Tibial nerve (tissue), 4 donors: Measurements from ENCODE around the gene STARD10. TPM values are rescaled to one million over a fixed set of nuclear protein-coding genes. Genes with fewer than 3 reads are reported as not detected.

Source experiments
- DNase-seq, 2 donors: peaks; one replicate each; pipeline ENCODE4 v3.0.0-alpha.2; 2019; ENCODE audit warnings: low spot score in 2 of 2
- H3K27ac ChIP-seq, 4 donors: fragments of 200-600 bp; sonication (generic) in 3 of 4; one replicate each; pipeline ENCODE4 v1.5.1; 2017 to 2019; ENCODE audit warnings: mild to moderate bottlenecking in 1 of 4
- H3K27me3 ChIP-seq, 2 donors: fragments of 200-600 bp; sonication (generic) in 1 of 2; one replicate each; pipeline versions ENCODE4 v1.5.1 to v1.6.0; 2017 to 2019
- H3K36me3 ChIP-seq, 3 donors: fragments of 200-600 bp; sonication (generic); one replicate each; pipeline ENCODE4 v1.5.1; 2018 to 2019
- H3K4me1 ChIP-seq, 4 donors: fragments of 200-600 bp; sonication (generic) in 3 of 4; one replicate each; pipeline ENCODE4 v1.5.1; 2017 to 2019
- H3K4me3 ChIP-seq, 4 donors: fragments of 200-600 bp; sonication (generic) in 3 of 4; one replicate each; pipeline ENCODE4 v1.5.1; 2017 to 2019; ENCODE audit warnings: mild to moderate bottlenecking in 1 of 4, moderate library complexity in 1 of 4
- H3K9me3 ChIP-seq, 4 donors: fragments of 200-600 bp; sonication (generic) in 3 of 4; one replicate each; pipeline ENCODE4 v1.5.1; 2017 to 2019
- EP300 ChIP-seq, 2 donors: sonication (generic); formaldehyde crosslinking; IDR thresholded peaks; one replicate each; pipeline ENCODE4 v1.6.1; 2017; ENCODE audit warnings: antibody characterized with exemption in 2 of 2, mild to moderate bottlenecking in 1 of 2
- POLR2A ChIP-seq, 2 donors: fragments of 450-650 bp; IDR thresholded peaks; one replicate each; pipeline ENCODE4 v1.6.1; 2017; ENCODE audit warnings: antibody characterized with exemption in 2 of 2, mild to moderate bottlenecking in 2 of 2, moderate library complexity in 2 of 2
- whole genome bisulfite sequencing, 2 donors: methylation state at CpG; one replicate each; pipeline ENCODE4 v1.1.5; 2018; 5-methylcytosine and 5-hydroxymethylcytosine counted together
- total RNA-seq, 4 donors: library from RNA; depleted of rRNA; stranded (reverse); fragments of >200 nt; gene quantifications; one replicate each; pipeline ENCODE4 v1.1.0, GENCODE V29; 2016
- TF ChIP-seq, protein P1 (sequence below), 5 experiments: fragments of 200-600 bp in 3 of 5; fragments of 450-650 bp in 2 of 5; sonication (generic) in 3 of 5; IDR thresholded peaks; one replicate each; pipeline ENCODE4 v1.5.1; 2016 to 2019; ENCODE audit warnings: antibody characterized with exemption in 5 of 5, mild to moderate bottlenecking in 3 of 5, moderate library complexity in 2 of 5

STARD10 gene
- total RNA-seq, 4 donors from 2014 or later: 19.4 to 31.5 (median 23.7) TPM

DNA sequence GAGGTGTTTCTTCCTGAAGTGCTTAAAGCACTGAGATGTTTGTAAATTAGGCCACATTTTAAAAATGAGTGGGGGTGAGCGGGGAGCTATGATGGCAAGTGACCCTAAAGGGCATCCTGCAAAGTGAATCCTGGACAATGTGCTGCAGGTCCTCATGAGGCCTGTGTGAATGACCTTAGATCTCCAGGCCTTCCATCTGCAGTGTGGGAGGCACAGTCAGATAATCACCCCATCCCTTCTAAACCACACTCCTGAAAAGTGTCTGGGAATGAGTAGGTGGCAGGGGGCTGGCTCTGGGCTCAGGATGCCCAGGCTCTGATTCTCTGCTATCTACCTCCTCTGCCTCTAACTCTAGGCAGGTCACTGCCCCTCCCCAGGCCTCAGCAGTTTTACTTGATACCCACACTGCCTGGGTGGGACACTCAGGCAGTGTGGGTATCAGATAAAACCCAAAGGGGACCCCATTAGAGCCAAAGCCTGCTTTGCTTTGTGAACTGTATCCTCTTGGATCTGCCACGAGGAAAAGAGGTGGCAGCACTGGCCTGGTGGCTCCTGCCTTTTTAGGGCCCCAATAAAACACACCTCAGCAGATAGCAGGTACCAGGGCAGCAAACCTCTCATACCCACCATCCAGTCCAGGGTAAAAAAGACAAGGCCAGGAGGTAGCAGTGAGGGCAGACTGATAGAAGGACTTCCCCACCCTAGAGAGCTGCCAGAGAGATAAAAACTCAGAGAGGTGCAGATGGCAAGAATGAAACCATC, 10.5 kb downstream of the STARD10 start:
- WGBS, 2 donors: 85% methylated on average over 2 of the region's 2 CpGs
- H3K4me1 ChIP-seq: peaks cover 0 to 37% (median 28%) of the 10 kb centered on the region in 4 donors

GRCh38 chr11:72782081-72782920, 11.5 kb downstream of the STARD10 start:
- 57 to 60% methylated on average over 13 to 14 of the region's 14 CpGs for WGBS, 2 donors
- DNase-seq: no peak
- H3K27me3 ChIP-seq: no peaks in the 10 kb centered on the region
- TF ChIP-seq POLR2A (IDR thresholded peaks at IDR 0.05) (no peak), EP300 (IDR thresholded peaks at IDR 0.05) (no peak)
- TF ChIP-seq, protein P1, sequence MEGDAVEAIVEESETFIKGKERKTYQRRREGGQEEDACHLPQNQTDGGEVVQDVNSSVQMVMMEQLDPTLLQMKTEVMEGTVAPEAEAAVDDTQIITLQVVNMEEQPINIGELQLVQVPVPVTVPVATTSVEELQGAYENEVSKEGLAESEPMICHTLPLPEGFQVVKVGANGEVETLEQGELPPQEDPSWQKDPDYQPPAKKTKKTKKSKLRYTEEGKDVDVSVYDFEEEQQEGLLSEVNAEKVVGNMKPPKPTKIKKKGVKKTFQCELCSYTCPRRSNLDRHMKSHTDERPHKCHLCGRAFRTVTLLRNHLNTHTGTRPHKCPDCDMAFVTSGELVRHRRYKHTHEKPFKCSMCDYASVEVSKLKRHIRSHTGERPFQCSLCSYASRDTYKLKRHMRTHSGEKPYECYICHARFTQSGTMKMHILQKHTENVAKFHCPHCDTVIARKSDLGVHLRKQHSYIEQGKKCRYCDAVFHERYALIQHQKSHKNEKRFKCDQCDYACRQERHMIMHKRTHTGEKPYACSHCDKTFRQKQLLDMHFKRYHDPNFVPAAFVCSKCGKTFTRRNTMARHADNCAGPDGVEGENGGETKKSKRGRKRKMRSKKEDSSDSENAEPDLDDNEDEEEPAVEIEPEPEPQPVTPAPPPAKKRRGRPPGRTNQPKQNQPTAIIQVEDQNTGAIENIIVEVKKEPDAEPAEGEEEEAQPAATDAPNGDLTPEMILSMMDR (IDR thresholded peaks at IDR 0.05): no peak
- H3K9me3 ChIP-seq: no peaks in the 10 kb centered on the region
- peak overlapping the region in 2 of 4 donors; percentile 66 to 77 for H3K27ac ChIP-seq
- H3K36me3 ChIP-seq: no peaks in the 10 kb centered on the region
- H3K4me3 ChIP-seq: peak overlapping the region; percentile 37 to 82 (median 63)
- peaks cover 0 to 47% (median 30%) of the 10 kb centered on the region in 4 donors for H3K4me1 ChIP-seq

More for the DNA sequence above, 10.5 kb downstream of the STARD10 start:
- H3K4me3 ChIP-seq: no peak overlapping the region
- no peaks in the 10 kb centered on the region for H3K9me3 ChIP-seq
- no peak for DNase-seq
- H3K27ac ChIP-seq: no peak overlapping the region
- H3K27me3 ChIP-seq: no peaks in the 10 kb centered on the region
- no peaks in the 10 kb centered on the region for H3K36me3 ChIP-seq
- TF ChIP-seq EP300 (IDR thresholded peaks at IDR 0.05): no peak
- TF ChIP-seq POLR2A (IDR thresholded peaks at IDR 0.05): no peak
- TF ChIP-seq, protein P1 (IDR thresholded peaks at IDR 0.05): no peak

- H3K27ac ChIP-seq: peak overlapping the region in 2 of 4 donors; percentile 77 to 79
- H3K36me3 ChIP-seq: no peaks in the 10 kb centered on the region
- no peaks in the 10 kb centered on the region for H3K9me3 ChIP-seq
- peak overlapping the region; percentile 55 to 82 (median 66) for H3K4me3 ChIP-seq
- TF ChIP-seq EP300 (IDR thresholded peaks at IDR 0.05): no peak
- no peak for TF ChIP-seq POLR2A (IDR thresholded peaks at IDR 0.05)
- TF ChIP-seq, protein P1 (IDR thresholded peaks at IDR 0.05): no peak
- peaks cover 0 to 53% (median 30%) of the 10 kb centered on the region in 4 donors for H3K4me1 ChIP-seq
- H3K27me3 ChIP-seq: no peaks in the 10 kb centered on the region
- DNase-seq: no peak
- 2 to 5% methylated on average over 11 to 27 of the region's 89 CpGs for WGBS, 2 donors
Measured at GRCh38 chr11:72781313-72782080, 12.3 kb downstream of the STARD10 start.

DNA sequence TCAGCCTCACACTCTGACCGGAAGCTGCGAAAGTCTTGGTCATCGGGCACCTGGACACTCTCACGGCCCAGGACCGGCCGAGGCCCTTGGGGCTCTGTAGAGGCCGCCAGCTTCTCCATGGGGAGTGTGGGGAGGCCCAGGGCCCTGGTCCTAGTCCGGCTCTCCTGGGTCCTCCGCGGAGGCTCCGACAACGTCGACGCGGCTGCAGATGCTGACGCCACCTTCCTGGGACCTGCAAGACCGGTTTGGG, 12.9 kb downstream of the STARD10 start:
- Histone ChIP-seq H3K27me3 (no peaks in the 10 kb centered on the region), H3K27ac (peak overlapping the region in 2 of 4 donors; percentile 77 to 79), H3K4me3 (peak overlapping the region; percentile 55 to 82 (median 66)), H3K9me3 (no peaks in the 10 kb centered on the region), H3K4me1 (peaks cover 0 to 53% (median 30%) of the 10 kb centered on the region in 4 donors), H3K36me3 (no peaks in the 10 kb centered on the region)
- TF ChIP-seq, protein P1 (IDR thresholded peaks at IDR 0.05): no peak
- no peak for TF ChIP-seq POLR2A (IDR thresholded peaks at IDR 0.05)
- TF ChIP-seq EP300 (IDR thresholded peaks at IDR 0.05): no peak
- DNase-seq: no peak
- WGBS, 2 donors: 16% methylated on average over 12 of the region's 17 CpGs; no CpG with 5 or more reads in 1 of the 2 donors
